K562 (cell line): ENCODE results near the gene MPDZ.

Experiments used
- HMG20B ChIP-seq: fragments of 250-450 bp; sonication (Bioruptor Pico); IDR thresholded peaks from 2 replicates; pipeline ENCODE4 v1.5.0; 2021; ENCODE audit warnings: mild to moderate bottlenecking
- SIN3A ChIP-seq, 2 experiments: fragments of 150-350 bp in 1 of 2; IDR thresholded peaks; 2 replicates each; pipeline ENCODE4 v1.6.1; 2011 to 2016; ENCODE audit warnings: borderline replicate concordance in 2 of 2, low read depth in 2 of 2, low read length in 2 of 2, mild to moderate bottlenecking in 2 of 2, moderate library complexity in 2 of 2; ENCODE audit not compliant: control insufficient read depth in 1 of 2
- TF ChIP-seq, protein P1 (sequence below): fragments of 450-650 bp; formaldehyde crosslinking; IDR thresholded peaks from 2 replicates; pipeline ENCODE4 v1.4.0; 2020; ENCODE audit warnings: mild to moderate bottlenecking, moderate library complexity

DNA sequence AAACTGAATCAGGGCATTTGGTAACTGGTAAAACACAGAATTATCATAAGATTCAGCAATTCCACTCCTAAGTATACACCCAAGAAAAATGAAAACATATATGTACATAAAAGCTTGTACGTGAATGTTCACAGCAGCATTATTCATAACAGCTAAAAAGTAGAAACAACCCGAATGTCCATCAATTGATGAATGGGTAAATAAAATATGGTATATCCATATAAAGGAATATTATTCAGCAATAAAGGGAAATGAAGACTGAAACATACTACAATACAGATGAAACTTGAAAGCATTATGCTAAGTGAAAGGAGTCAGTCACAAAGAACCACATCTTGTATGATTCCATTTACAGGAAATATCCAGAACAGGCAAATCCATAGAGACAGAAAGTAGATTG, 65.5 kb downstream of the MPDZ start:
- no peak for TF ChIP-seq SIN3A (IDR thresholded peaks at IDR 0.05; ENCODE audit: borderline replicate concordance in 2 of 2, control insufficient read depth in 1 of 2, low read depth in 2 of 2, low read length in 2 of 2)
- TF ChIP-seq, protein P1, sequence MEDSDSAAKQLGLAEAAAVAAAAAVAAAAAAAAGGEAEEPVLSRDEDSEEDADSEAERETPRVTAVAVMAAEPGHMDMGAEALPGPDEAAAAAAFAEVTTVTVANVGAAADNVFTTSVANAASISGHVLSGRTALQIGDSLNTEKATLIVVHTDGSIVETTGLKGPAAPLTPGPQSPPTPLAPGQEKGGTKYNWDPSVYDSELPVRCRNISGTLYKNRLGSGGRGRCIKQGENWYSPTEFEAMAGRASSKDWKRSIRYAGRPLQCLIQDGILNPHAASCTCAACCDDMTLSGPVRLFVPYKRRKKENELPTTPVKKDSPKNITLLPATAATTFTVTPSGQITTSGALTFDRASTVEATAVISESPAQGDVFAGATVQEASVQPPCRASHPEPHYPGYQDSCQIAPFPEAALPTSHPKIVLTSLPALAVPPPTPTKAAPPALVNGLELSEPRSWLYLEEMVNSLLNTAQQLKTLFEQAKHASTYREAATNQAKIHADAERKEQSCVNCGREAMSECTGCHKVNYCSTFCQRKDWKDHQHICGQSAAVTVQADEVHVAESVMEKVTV (CRISPR knock-in tag), result no peak
- no peak for TF ChIP-seq HMG20B
